H1 (cell line): ENCODE data around the gene CCDC73. TPM values are rescaled to one million over a fixed set of nuclear protein-coding genes. Genes with fewer than 3 reads are reported as not detected.
"Not testable (repeated sequence)": the region's sequence is repeated elsewhere in the genome, so short reads cannot be mapped to it uniquely, and the experiment has no call there.

Experiments
- CTCF ChIA-PET: fragments of 300-600 bp; sonication (Branson Sonifier 250); formaldehyde crosslinking; loops from one replicate; lab custom pipeline; 2021; ENCODE audit not compliant: partially characterized antibody; lab: Charles Lee
- POLR2A ChIA-PET: fragments of 300-600 bp; sonication (Branson Sonifier 250); formaldehyde crosslinking; loops from one replicate; lab custom pipeline; 2021; ENCODE audit warnings: inconsistent platforms; ENCODE audit not compliant: partially characterized antibody; lab: Charles Lee
- DNase-seq, 2 experiments: peaks; one replicate each; pipeline versions ENCODE4 v3.0.0 to v3.0.0-alpha.2; 2010 to 2022; ENCODE audit warnings: low spot score in 2 of 2, low read depth in 1 of 2, mixed read lengths in 1 of 2
- FAIRE-seq: peaks from 2 replicates; lab custom pipeline; 2011; peaks lifted over from hg19 to GRCh38; lab: Jason Lieb, UNC
- H2AFZ ChIP-seq: 2 replicates; pipeline ENCODE4 v1.8.1; 2012; ENCODE audit warnings: low read length, inconsistent platforms
- H2AK5ac ChIP-seq: 2 replicates; pipeline ENCODE4 v1.6.1; 2013; ENCODE audit warnings: low read depth, low read length
- H2BK120ac ChIP-seq: replicated peaks from 2 replicates; pipeline ENCODE3; 2013; ENCODE audit warnings: low read depth, low read length, inconsistent platforms
- H2BK12ac ChIP-seq: 2 replicates; pipeline ENCODE4 v1.6.1; 2013; ENCODE audit warnings: low read depth, low read length
- H2BK15ac ChIP-seq: 2 replicates; pipeline ENCODE4 v1.6.1; 2013; ENCODE audit warnings: low read length
- H2BK20ac ChIP-seq: 2 replicates; pipeline ENCODE4 v1.6.1; 2013; ENCODE audit warnings: low read length
- H2BK5ac ChIP-seq: 2 replicates; pipeline ENCODE4 v1.6.1; 2013; ENCODE audit warnings: low read depth, low read length
- H3K14ac ChIP-seq: 2 replicates; pipeline ENCODE4 v1.6.1; 2013; ENCODE audit warnings: inconsistent platforms; ENCODE audit not compliant: insufficient read length
- H3K18ac ChIP-seq: 2 replicates; pipeline ENCODE4 v1.6.1; 2013; ENCODE audit warnings: low read length; ENCODE audit errors: extremely low read depth
- H3K23ac ChIP-seq: 2 replicates; pipeline ENCODE4 v1.6.1; 2013; ENCODE audit warnings: inconsistent platforms; ENCODE audit not compliant: insufficient read length
- H3K23me2 ChIP-seq: 2 replicates; pipeline ENCODE4 v1.6.1; 2013; ENCODE audit warnings: low read depth, low read length
- H3K27ac ChIP-seq: 2 replicates; pipeline ENCODE4 v1.6.1; 2011; ENCODE audit warnings: low read depth, low read length, inconsistent platforms
- H3K27me3 ChIP-seq, 4 experiments: replicated peaks in 1 of 4; 1 replicate in 1 of 4; 2 replicates in 3 of 4; pipeline versions ENCODE4 v1.6.1 to v1.8.1; 2011 to 2013; ENCODE audit warnings: low read length in 3 of 4, mild to moderate bottlenecking in 3 of 4, inconsistent platforms in 2 of 4, mixed read lengths in 2 of 4, moderate library complexity in 1 of 4; ENCODE audit not compliant: control insufficient read depth in 3 of 4, insufficient read depth in 3 of 4; ENCODE audit errors: extremely low read depth in 1 of 4
- H3K36me3 ChIP-seq, 4 experiments: 2 replicates each; pipeline versions ENCODE4 v1.6.1 to v1.8.1; 2011 to 2013; ENCODE audit warnings: mild to moderate bottlenecking in 4 of 4, low read length in 3 of 4, moderate library complexity in 2 of 4, control low read depth in 1 of 4, inconsistent platforms in 1 of 4; ENCODE audit not compliant: insufficient read depth in 4 of 4, control insufficient read depth in 2 of 4
- H3K4ac ChIP-seq: replicated peaks from 2 replicates; pipeline ENCODE3; 2013; ENCODE audit warnings: low read length, low read depth, mixed read lengths, inconsistent platforms; ENCODE audit not compliant: insufficient read length
- H3K4me1 ChIP-seq, 4 experiments: replicated peaks in 1 of 4; 1 replicate in 1 of 4; 2 replicates in 3 of 4; pipeline versions ENCODE4 v1.6.1 to v1.8.1; 2011 to 2013; ENCODE audit warnings: low read length in 3 of 4, inconsistent platforms in 2 of 4, mixed read lengths in 1 of 4; ENCODE audit not compliant: insufficient read depth in 4 of 4, control insufficient read depth in 3 of 4
- H3K4me2 ChIP-seq, 2 experiments: 2 replicates each; pipeline versions ENCODE4 v1.6.1 to v1.8.1; 2011 to 2013; ENCODE audit warnings: low read depth in 2 of 2, low read length in 2 of 2, control low read depth in 1 of 2, inconsistent platforms in 1 of 2, mild to moderate bottlenecking in 1 of 2; ENCODE audit not compliant: insufficient read depth in 1 of 2
- H3K4me3 ChIP-seq, 4 experiments: fragments of 200-600, 300-600 bp in 1 of 4; sonication (generic), shearing (Covaris generic), sonication (Bioruptor Twin) in 1 of 4; 2 replicates each; pipeline versions ENCODE4 v1.5.1 to v1.8.1; 2011 to 2016; ENCODE audit warnings: low read length in 4 of 4, low read depth in 3 of 4, control low read depth in 2 of 4, inconsistent platforms in 2 of 4, mild to moderate bottlenecking in 2 of 4, mixed read lengths in 1 of 4, moderate library complexity in 1 of 4; ENCODE audit not compliant: insufficient read depth in 2 of 4; ENCODE audit errors: extremely low read depth in 1 of 4
- H3K56ac ChIP-seq: replicated peaks from 2 replicates; pipeline ENCODE3; 2013; ENCODE audit warnings: low read depth, mild to moderate bottlenecking, mixed read lengths, low read length, inconsistent platforms; ENCODE audit not compliant: insufficient read length
- H3K79me1 ChIP-seq: 2 replicates; pipeline ENCODE4 v1.6.1; 2013; ENCODE audit warnings: low read depth, low read length, control low read depth
- H3K79me2 ChIP-seq, 2 experiments: 2 replicates each; pipeline versions ENCODE4 v1.6.1 to v1.8.1; 2012 to 2013; ENCODE audit warnings: low read length in 2 of 2, mild to moderate bottlenecking in 2 of 2, inconsistent platforms in 1 of 2; ENCODE audit not compliant: insufficient read depth in 2 of 2, control insufficient read depth in 1 of 2
- H3K9ac ChIP-seq, 4 experiments: replicated peaks in 1 of 4; 1 replicate in 1 of 4; 2 replicates in 3 of 4; pipeline versions ENCODE4 v1.6.1 to v1.8.1; 2011 to 2013; ENCODE audit warnings: low read depth in 3 of 4, low read length in 3 of 4, control low read depth in 2 of 4, mild to moderate bottlenecking in 2 of 4, moderate library complexity in 2 of 4, inconsistent platforms in 1 of 4; ENCODE audit errors: extremely low read depth in 1 of 4
- H3K9me3 ChIP-seq, 2 experiments: 2 replicates each; pipeline versions ENCODE4 v1.6.1 to v1.8.1; 2012 to 2013; ENCODE audit warnings: mild to moderate bottlenecking in 2 of 2, moderate library complexity in 2 of 2, control low read depth in 1 of 2, inconsistent platforms in 1 of 2, low read depth in 1 of 2, low read length in 1 of 2, mixed read lengths in 1 of 2; ENCODE audit not compliant: insufficient read depth in 2 of 2
- H4K20me1 ChIP-seq, 2 experiments: replicated peaks in 1 of 2; 2 replicates each; pipeline versions ENCODE3 to v1.8.1; 2011 to 2013; ENCODE audit warnings: inconsistent platforms in 2 of 2, low read length in 2 of 2, mild to moderate bottlenecking in 1 of 2; ENCODE audit not compliant: insufficient read depth in 2 of 2, control insufficient read depth in 1 of 2
- H4K5ac ChIP-seq: 2 replicates; pipeline ENCODE4 v1.6.1; 2013; ENCODE audit warnings: low read length, low read depth, mixed read lengths, inconsistent platforms; ENCODE audit not compliant: insufficient read length
- H4K8ac ChIP-seq: 2 replicates; pipeline ENCODE4 v1.8.0; 2013; ENCODE audit warnings: mild to moderate bottlenecking, moderate library complexity, low read length, inconsistent platforms; ENCODE audit not compliant: insufficient read depth; ENCODE audit errors: extremely low read depth
- H4K91ac ChIP-seq: replicated peaks from 2 replicates; pipeline ENCODE3; 2013; ENCODE audit warnings: low read length, mixed read lengths, inconsistent platforms; ENCODE audit not compliant: insufficient read length
- WGBS, 2 experiments: shearing (Covaris generic) in 1 of 2; methylation state at CpG; one replicate each; pipeline versions ENCODE4 v1.1.6 to v1.1.7; 2013 to 2015; ENCODE audit warnings: low lambda C conversion rate in 2 of 2, mixed read lengths in 2 of 2, inconsistent platforms in 1 of 2, low coverage in 1 of 2, missing lambda C conversion rate in 1 of 2; ENCODE audit not compliant: insufficient replicate concordance in 2 of 2, insufficient coverage in 1 of 2, insufficient read length in 1 of 2; ENCODE audit errors: extremely low coverage in 1 of 2, missing lambda C conversion rate in 1 of 2; 5-methylcytosine and 5-hydroxymethylcytosine counted together
- polyA plus RNA-seq, 7 experiments: library from polyadenylated mRNA; depleted of rRNA in 3 of 7; stranded (reverse) in 5 of 7; unstranded in 2 of 7; fragments of >200 nt in 5 of 7; fragments of 200-250 nt in 2 of 7; gene quantifications; 1 replicate in 5 of 7; 2 replicates in 1 of 7; 4 replicates in 1 of 7; pipeline versions ENCODE4 v1.2.1 to v1.2.3, GENCODE V29; 2011 to 2013; ENCODE audit warnings: missing spikeins in 2 of 7, mixed read lengths in 2 of 7
- total RNA-seq: library from RNA; stranded (reverse); fragmentation: NEBNext Ultra II Directional; extraction: Animal tissue kit (Norgen Biotek cat#: 25700); gene quantifications from 2 replicates; pipeline ENCODE4 v1.2.1, GENCODE V29; 2021

Gene CCDC73
- total and polyA plus RNA-seq, 2 of the 8 experiments (the other 6 are each of a cell fraction or from before 2014, with no cell fraction given), result not detected

DNA sequence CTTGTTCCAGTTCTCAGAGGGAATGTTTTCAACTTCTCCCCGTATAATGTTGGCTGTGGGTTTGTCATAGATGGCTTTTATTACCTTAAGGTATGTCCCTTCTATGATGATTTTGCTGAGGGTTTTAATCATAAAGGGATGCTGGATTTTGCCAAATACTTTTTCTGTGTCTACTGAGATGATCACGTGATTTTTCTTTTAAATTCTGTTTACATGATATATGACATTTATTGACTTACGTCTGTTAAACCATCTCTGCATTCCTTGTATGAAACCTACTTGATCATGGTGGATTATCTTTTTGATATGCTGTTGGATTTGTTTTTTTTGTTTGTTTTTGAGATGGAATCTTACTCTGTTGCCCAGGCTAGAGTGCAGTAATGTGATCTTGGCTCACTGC is 85.5 kb downstream of the CCDC73 start:
- H3K4ac ChIP-seq, H2AFZ ChIP-seq, POLR2A ChIA-PET, H3K36me3 ChIP-seq, H3K56ac ChIP-seq, H3K4me3 ChIP-seq, FAIRE-seq, H3K18ac ChIP-seq, H3K23me2 ChIP-seq, H3K4me1 ChIP-seq, H3K9ac ChIP-seq, H4K20me1 ChIP-seq, H3K23ac ChIP-seq, H3K4me2 ChIP-seq, H4K91ac ChIP-seq, H3K79me1 ChIP-seq, H2BK5ac ChIP-seq, H3K9me3 ChIP-seq, H2AK5ac ChIP-seq, H3K14ac ChIP-seq, H2BK15ac ChIP-seq, H2BK120ac ChIP-seq, H2BK20ac ChIP-seq, H3K27me3 ChIP-seq, CTCF ChIA-PET, DNase-seq, H4K8ac ChIP-seq, H3K27ac ChIP-seq, H2BK12ac ChIP-seq, H3K79me2 ChIP-seq, H4K5ac ChIP-seq: not testable (repeated sequence)
- 85% methylated on average over 3 of the region's 3 CpGs; no CpG with 5 or more reads in 1 of the 2 experiments for WGBS, 2 experiments
